IMR-90 (cell line): ENCODE results near the gene SFPQ.

Experiments used
- NFE2L2 ChIP-seq: fragments of 150-350 bp; IDR thresholded peaks from 2 replicates; pipeline ENCODE4 v1.6.1; 2016; ENCODE audit warnings: low read depth, mild to moderate bottlenecking, low read length
- POLR2A ChIP-seq: IDR thresholded peaks from 2 replicates; pipeline ENCODE4 v1.6.1; 2012; ENCODE audit warnings: mild to moderate bottlenecking, low read depth, low read length
- RAD21 ChIP-seq: IDR thresholded peaks from 2 replicates; pipeline ENCODE4 v1.6.1; 2012; ENCODE audit warnings: low read length, improper control_type of control experiment
- TF ChIP-seq, protein P1 (sequence below): conservative IDR thresholded peaks from 2 replicates; pipeline ENCODE4 v1.5.1; 2012; ENCODE audit warnings: mild to moderate bottlenecking, low read depth, low read length, improper control_type of control experiment

DNA sequence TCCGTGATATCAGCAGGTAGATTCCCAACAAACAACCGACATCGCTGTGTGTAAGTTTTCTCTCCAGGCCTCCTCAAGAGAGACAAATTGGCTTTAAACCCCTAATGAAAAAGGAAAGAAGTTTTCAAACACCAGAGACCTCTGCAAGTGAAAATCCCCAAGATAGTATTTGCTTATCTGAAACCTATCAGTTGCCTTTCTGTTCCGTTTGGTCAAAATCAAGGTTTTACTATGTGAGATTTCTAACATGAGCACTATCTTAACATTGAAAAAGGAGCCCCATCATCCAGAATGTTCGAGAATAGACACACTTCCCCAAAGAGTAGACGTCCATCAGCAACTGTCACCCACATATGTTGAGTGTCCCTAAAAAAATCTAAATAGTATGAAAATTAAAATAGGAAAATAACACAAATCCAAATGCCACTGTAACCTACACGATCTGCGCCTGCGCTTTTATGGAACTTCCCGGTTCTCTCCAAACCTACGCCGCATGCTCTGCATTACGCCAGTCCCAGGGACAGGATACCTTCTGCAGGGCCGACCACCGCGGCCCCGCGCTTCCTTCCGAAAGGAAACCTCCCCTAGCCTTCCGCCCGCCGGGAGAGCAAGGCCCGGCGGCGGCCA lies 1.4 kb downstream of the SFPQ start:
- no peak for TF ChIP-seq POLR2A
- no peak for TF ChIP-seq RAD21
- TF ChIP-seq, protein P1, sequence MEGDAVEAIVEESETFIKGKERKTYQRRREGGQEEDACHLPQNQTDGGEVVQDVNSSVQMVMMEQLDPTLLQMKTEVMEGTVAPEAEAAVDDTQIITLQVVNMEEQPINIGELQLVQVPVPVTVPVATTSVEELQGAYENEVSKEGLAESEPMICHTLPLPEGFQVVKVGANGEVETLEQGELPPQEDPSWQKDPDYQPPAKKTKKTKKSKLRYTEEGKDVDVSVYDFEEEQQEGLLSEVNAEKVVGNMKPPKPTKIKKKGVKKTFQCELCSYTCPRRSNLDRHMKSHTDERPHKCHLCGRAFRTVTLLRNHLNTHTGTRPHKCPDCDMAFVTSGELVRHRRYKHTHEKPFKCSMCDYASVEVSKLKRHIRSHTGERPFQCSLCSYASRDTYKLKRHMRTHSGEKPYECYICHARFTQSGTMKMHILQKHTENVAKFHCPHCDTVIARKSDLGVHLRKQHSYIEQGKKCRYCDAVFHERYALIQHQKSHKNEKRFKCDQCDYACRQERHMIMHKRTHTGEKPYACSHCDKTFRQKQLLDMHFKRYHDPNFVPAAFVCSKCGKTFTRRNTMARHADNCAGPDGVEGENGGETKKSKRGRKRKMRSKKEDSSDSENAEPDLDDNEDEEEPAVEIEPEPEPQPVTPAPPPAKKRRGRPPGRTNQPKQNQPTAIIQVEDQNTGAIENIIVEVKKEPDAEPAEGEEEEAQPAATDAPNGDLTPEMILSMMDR = no peak
- TF ChIP-seq NFE2L2 = no peak
